T-helper 1 cell treated with Interleukin-12 subunit alpha and Interleukin-12 subunit beta and Interleukin-4 antibody, amounts not matched to agents 30 μg/mL and 1 μg/mL, for 36 hours (primary cell): Measurements from ENCODE around the gene LRCOL1.

Source experiments
- H3K27ac Mint-ChIP-seq: one replicate; pipeline ENCODE4 v1.8.0; 2021; ENCODE audit warnings: mild to moderate bottlenecking, mixed read lengths
- H3K27me3 Mint-ChIP-seq: one replicate; pipeline ENCODE4 v1.8.0; 2021; ENCODE audit warnings: low read depth, mixed read lengths
- H3K36me3 Mint-ChIP-seq: one replicate; pipeline ENCODE4 v1.8.0; 2021; ENCODE audit warnings: low read depth, mixed read lengths
- H3K4me1 Mint-ChIP-seq: one replicate; pipeline ENCODE4 v1.8.0; 2021; ENCODE audit warnings: low read depth, mixed read lengths
- H3K4me3 Mint-ChIP-seq: one replicate; pipeline ENCODE4 v1.8.0; 2021; ENCODE audit warnings: mild to moderate bottlenecking, moderate library complexity, mixed read lengths
- H3K9me3 Mint-ChIP-seq: one replicate; pipeline ENCODE4 v1.8.0; 2021; ENCODE audit warnings: mixed read lengths

Gene LRCOL1

DNA sequence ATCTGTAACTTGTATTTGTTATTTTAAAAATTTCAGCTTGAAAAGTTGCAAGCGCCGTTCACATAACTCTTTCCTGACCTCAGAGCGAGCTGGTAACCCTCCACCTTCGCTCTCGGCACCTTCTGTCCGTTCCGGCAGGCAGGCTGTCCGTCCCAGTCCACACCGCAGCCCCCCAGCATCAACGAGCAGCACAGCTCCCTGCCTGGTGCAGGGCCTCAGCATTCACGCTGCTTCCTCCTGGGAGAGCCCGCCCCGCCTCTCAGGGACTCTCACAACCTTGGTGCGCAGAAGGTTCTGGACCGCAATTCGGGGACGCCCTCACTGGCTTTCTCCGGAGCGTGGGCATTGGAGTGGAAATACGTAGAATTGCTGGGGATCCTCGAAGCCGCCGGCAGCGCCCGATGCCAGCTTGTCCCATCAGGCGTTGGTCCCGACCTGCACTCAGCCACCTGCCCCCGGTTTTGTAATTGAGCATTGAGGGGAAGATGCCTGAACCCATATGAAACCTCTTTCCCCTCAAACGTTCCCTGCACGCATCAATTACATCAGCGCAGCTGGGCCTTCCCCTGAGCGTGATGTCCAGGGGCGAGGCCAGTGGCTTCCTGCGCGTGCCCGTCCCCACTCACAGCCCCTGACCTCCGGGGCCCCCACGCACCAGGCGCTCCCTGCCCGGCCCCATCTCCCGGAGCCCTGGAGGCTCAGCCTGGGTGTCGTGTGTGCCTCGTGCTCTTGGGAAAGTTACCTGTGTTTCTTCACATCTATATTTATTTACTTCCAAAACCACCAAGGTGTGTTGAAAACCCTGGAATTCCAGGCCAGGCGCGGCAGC is 19.1 kb downstream of the LRCOL1 start:
- Mint-ChIP-seq H3K27me3 (peaks cover 6% of the 10 kb centered on the region), H3K4me1 (peaks cover 4% of the 10 kb centered on the region), H3K4me3 (no peak overlapping the region), H3K9me3 (no peaks in the 10 kb centered on the region), H3K36me3 (no peaks in the 10 kb centered on the region), H3K27ac (no peak overlapping the region)

- no peak overlapping the region for H3K27ac Mint-ChIP-seq
- H3K36me3 Mint-ChIP-seq: no peaks in the 10 kb centered on the region
- no peak overlapping the region for H3K4me3 Mint-ChIP-seq
- no peaks in the 10 kb centered on the region for H3K9me3 Mint-ChIP-seq
- H3K27me3 Mint-ChIP-seq: peaks cover 5% of the 10 kb centered on the region
- H3K4me1 Mint-ChIP-seq: peaks cover 4% of the 10 kb centered on the region
These were observed 21.3 kb downstream of the LRCOL1 start for GRCh38 chr12:132588821-132589669.

- Mint-ChIP-seq H3K9me3 (no peaks in the 10 kb centered on the region), H3K36me3 (peaks cover 3% of the 10 kb centered on the region), H3K27ac (no peak overlapping the region), H3K4me1 (no peaks in the 10 kb centered on the region), H3K4me3 (no peak overlapping the region), H3K27me3 (no peaks in the 10 kb centered on the region)
These were observed 22.1 kb downstream of the LRCOL1 start for GRCh38 chr12:132588319-132588718.

DNA sequence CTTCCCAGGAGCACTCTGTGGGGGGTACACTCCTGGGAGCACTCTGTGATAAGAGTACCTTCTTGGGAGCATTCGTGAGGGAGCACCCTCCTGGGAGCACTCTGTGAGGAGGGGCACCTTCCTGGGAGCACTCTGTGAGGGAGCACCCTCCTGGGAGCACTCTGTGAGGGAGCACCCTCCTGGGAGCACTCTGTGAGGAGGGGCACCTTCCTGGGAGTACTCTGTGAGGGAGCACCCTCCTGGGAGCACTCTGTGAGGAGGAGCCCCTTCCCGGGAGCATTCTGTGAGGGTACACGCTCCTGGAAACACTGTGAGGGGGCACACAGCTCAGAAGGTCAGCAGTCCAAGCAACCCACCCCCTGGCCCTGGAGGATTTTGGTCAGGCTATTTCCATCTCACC is 22.6 kb downstream of the LRCOL1 start:
- H3K9me3 Mint-ChIP-seq: no peaks in the 10 kb centered on the region
- H3K27ac Mint-ChIP-seq: no peak overlapping the region
- H3K27me3 Mint-ChIP-seq: no peaks in the 10 kb centered on the region
- peaks cover 3% of the 10 kb centered on the region for H3K36me3 Mint-ChIP-seq
- H3K4me1 Mint-ChIP-seq: no peaks in the 10 kb centered on the region
- no peak overlapping the region for H3K4me3 Mint-ChIP-seq

DNA sequence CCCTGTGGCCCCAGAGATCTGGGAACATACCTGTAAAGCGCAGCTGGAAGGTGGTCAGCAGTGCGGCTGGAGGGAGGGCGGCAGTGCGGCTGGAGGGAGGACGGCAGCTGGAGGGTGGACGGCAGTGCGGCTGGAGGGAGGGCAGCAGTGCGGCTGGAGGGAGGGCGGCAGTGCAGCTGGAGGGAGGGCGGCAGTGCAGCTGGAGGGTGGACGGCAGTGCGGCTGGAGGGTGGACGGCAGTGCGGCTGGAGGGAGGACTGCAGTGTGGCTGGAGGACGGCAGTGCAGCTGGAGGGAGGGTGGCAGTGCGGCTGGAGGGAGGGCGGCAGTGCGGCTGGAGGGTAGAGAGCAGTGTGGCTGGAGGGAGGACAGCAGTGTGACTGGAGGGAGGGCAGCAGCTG is 23.5 kb downstream of the LRCOL1 start:
- H3K9me3 Mint-ChIP-seq: no peaks in the 10 kb centered on the region

DNA sequence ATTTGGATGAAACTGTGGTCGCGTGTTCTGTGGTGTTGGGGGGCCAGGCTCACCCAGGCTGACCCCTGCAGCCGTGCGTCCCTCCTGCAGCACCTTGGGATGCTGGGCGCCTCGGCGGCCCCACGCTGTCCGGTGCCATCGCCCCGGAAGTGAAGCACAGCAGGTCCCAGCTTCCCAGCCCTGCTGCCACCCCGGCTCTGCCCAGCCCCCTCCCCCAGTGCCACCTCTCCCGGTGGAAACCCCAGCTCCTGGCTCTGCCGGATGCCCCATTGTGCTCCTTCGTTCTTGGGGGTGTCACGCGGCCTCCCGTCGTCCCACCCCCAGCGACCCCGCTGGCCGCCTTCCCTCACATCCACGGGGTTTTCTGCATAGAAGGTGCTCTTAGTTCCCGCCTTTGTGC is 25.2 kb downstream of the LRCOL1 start:
- H3K4me1 Mint-ChIP-seq: no peaks in the 10 kb centered on the region
- H3K9me3 Mint-ChIP-seq: no peaks in the 10 kb centered on the region
- no peaks in the 10 kb centered on the region for H3K27me3 Mint-ChIP-seq
- H3K4me3 Mint-ChIP-seq: no peak overlapping the region
- H3K27ac Mint-ChIP-seq: no peak overlapping the region
- H3K36me3 Mint-ChIP-seq: peaks cover 3% of the 10 kb centered on the region

More for the DNA sequence above, 23.5 kb downstream of the LRCOL1 start:
- Mint-ChIP-seq H3K27ac (no peak overlapping the region), H3K4me3 (no peak overlapping the region), H3K27me3 (no peaks in the 10 kb centered on the region), H3K36me3 (peaks cover 3% of the 10 kb centered on the region), H3K4me1 (no peaks in the 10 kb centered on the region)

- Mint-ChIP-seq H3K27ac (no peak overlapping the region), H3K36me3 (peaks cover 3% of the 10 kb centered on the region), H3K9me3 (no peaks in the 10 kb centered on the region)
These were observed 26.0 kb downstream of the LRCOL1 start for GRCh38 chr12:132584429-132584828.

GRCh38 chr12:132583736-132584135 is 26.6 kb downstream of the LRCOL1 start:
- Mint-ChIP-seq H3K4me3 (no peak overlapping the region), H3K4me1 (no peaks in the 10 kb centered on the region), H3K27me3 (no peaks in the 10 kb centered on the region), H3K27ac (no peak overlapping the region), H3K9me3 (no peaks in the 10 kb centered on the region), H3K36me3 (peaks cover 3% of the 10 kb centered on the region)

More at GRCh38 chr12:132584429-132584828, 26.0 kb downstream of the LRCOL1 start:
- Mint-ChIP-seq H3K27me3 (no peaks in the 10 kb centered on the region), H3K4me1 (no peaks in the 10 kb centered on the region), H3K4me3 (no peak overlapping the region)

DNA sequence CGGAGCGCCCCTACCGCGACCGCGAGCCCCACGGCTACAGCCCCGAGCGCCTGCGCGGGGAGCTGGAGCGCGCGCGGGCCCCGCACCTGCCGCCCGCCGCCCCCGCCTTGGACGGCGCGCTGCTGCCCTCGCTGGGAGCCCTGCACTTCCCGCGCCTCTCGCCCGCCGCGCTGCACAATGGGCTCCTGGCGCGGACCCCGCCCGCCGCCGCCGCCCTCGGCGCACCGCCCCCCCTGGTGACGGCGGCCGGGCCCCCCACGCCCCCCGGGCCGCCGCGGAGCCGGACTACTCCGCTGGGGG is 27.0 kb downstream of the LRCOL1 start:
- Mint-ChIP-seq H3K27me3 (no peaks in the 10 kb centered on the region), H3K36me3 (peaks cover 3% of the 10 kb centered on the region), H3K27ac (no peak overlapping the region), H3K9me3 (no peaks in the 10 kb centered on the region), H3K4me1 (no peaks in the 10 kb centered on the region), H3K4me3 (no peak overlapping the region)

DNA sequence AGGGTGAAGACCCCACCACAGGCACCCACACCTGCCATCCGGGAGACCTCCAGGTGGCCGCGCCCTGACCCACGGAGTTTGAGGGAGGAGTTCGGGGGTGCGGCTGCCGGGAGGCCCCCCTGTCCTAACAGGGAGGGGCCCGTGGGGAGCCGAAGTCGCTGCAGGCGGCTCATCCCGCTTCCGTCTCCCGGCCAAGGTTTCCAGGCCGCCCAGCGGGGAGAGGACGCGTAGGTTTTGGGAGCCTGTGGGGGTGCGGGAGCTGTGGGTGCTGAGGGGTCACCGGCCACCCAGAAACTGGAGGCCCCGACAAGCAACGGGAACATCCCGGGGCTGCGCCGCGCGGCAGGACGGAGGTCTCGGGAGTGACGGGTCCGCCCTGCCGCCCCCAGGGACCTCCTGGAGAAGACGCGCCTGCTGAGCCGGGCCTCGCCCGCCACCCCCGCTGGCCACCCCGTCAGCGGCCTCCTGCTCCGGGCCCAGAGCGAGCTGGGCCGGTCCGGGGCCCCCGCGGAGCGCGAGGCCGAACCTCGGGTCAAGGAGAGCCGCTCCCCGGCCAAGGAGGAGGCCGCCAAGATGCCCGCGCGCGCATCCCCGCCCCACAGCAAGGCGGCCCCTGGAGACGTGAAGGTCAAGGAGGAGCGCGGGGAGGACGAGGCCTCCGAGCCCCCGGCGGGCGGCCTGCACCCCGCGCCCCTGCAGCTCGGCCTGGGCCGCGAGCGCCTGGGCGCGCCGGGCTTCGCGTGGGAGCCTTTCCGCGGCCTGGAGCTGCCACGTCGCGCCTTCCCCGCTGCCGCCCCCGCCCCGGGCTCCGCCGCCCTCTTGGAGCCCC is 27.6 kb downstream of the LRCOL1 start:
- Mint-ChIP-seq H3K9me3 (no peaks in the 10 kb centered on the region), H3K36me3 (peaks cover 5% of the 10 kb centered on the region), H3K27me3 (no peaks in the 10 kb centered on the region), H3K4me3 (no peak overlapping the region), H3K27ac (no peak overlapping the region), H3K4me1 (no peaks in the 10 kb centered on the region)

DNA sequence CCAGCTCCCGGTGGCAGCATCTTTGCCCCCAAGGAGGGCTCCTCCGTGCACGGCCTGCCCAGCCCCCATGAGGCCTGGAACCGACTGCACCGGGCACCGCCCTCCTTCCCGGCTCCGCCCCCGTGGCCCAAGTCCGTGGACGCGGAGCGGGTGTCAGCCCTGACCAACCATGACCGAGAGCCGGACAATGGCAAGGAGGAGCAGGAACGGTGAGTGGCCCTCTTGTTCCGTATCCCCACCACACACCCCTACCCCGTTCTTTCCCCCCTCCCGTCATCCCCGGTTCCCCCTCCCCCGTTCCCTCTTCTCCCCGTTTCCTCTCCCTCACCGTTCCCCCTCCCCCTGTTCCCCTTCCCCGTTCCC is 28.3 kb downstream of the LRCOL1 start:
- peaks cover 5% of the 10 kb centered on the region for H3K36me3 Mint-ChIP-seq
- H3K4me1 Mint-ChIP-seq: no peaks in the 10 kb centered on the region
- no peaks in the 10 kb centered on the region for H3K27me3 Mint-ChIP-seq
- H3K9me3 Mint-ChIP-seq: no peaks in the 10 kb centered on the region
- H3K4me3 Mint-ChIP-seq: no peak overlapping the region
- H3K27ac Mint-ChIP-seq: no peak overlapping the region

DNA sequence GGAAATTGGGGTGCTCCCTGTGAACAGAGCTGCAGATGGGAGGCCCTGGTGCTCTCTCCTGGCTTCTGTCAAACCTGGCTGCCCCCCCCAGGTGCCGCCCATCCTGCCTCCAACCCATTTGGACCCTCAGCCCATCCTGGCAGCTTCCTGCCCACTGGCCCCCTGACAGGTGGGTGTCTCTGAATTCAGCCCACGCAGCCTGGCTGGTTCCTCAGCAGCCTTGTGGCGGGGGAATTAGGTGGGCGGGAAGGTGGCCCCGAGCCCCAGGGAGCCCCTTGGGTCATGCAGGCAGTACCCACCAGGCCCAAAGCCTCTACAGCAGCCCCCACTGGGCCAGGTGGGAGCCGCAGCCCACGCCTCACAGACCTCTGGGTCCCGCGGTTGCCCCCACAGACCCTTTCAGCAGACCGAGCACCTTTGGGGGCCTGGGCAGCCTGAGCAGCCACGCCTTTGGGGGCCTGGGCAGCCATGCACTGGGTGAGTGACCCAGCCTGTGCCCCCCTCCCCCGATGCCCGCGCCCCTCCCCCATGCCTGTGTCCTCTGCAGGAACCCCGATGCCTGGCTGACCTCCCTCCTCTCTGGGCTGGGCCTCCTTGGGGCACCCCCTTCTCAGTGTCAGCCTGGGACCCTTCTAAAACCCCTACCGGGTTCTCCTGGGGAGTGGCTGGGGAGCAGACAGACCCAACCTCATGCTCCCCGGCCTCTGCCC is 28.9 kb downstream of the LRCOL1 start:
- Mint-ChIP-seq H3K4me3 (no peak overlapping the region), H3K4me1 (no peaks in the 10 kb centered on the region), H3K27me3 (no peaks in the 10 kb centered on the region), H3K27ac (no peak overlapping the region), H3K36me3 (peaks cover 5% of the 10 kb centered on the region), H3K9me3 (no peaks in the 10 kb centered on the region)

GRCh38 chr12:132580701-132581292 is 29.6 kb downstream of the LRCOL1 start:
- Mint-ChIP-seq H3K27ac (no peak overlapping the region), H3K4me1 (no peaks in the 10 kb centered on the region), H3K27me3 (no peaks in the 10 kb centered on the region), H3K4me3 (no peak overlapping the region), H3K9me3 (no peaks in the 10 kb centered on the region), H3K36me3 (peaks cover 5% of the 10 kb centered on the region)

- Mint-ChIP-seq H3K27me3 (no peaks in the 10 kb centered on the region), H3K36me3 (peaks cover 5% of the 10 kb centered on the region), H3K27ac (no peak overlapping the region)
These were observed 30.6 kb downstream of the LRCOL1 start for GRCh38 chr12:132579744-132580143.

More at GRCh38 chr12:132579744-132580143, 30.6 kb downstream of the LRCOL1 start:
- no peaks in the 10 kb centered on the region for H3K4me1 Mint-ChIP-seq
- no peak overlapping the region for H3K4me3 Mint-ChIP-seq
- no peaks in the 10 kb centered on the region for H3K9me3 Mint-ChIP-seq
